Pancreas (tissue), 10 donors: ENCODE results near the gene DGKH. TPM values are rescaled to one million over a fixed set of nuclear protein-coding genes. Genes with fewer than 3 reads are reported as not detected.
"Not testable (repeated sequence)": the region's sequence is repeated elsewhere in the genome, so short reads cannot be mapped to it uniquely, and the experiment has no call there.

Experiments used
- ATAC-seq, 4 donors: fragments of 200-7000 bp; cut with Tn5 transposase; one replicate each; pipeline versions ENCODE4 v1.8.0 to v1.9.1; 2020; ENCODE audit warnings: mild to moderate bottlenecking in 4 of 4, moderate library complexity in 4 of 4
- DNase-seq, 6 donors: peaks; one replicate each; pipeline ENCODE4 v3.0.0-alpha.2; 2020
- FAIRE-seq: peaks from 2 replicates; lab custom pipeline; 2012; peaks lifted over from hg19 to GRCh38; lab: Jason Lieb, UNC
- H3K27ac ChIP-seq, 4 donors: fragments of 200-600 bp; sonication (generic); 1 replicate in 3 of 4; 2 replicates in 1 of 4; pipeline versions ENCODE4 v1.5.0 to v1.8.0; 2020
- H3K27me3 ChIP-seq, 4 donors: fragments of 200-600 bp; one replicate each; pipeline ENCODE4 v1.8.0; 2021
- H3K36me3 ChIP-seq, 3 donors: fragments of 200-600 bp; sonication (generic) in 1 of 3; one replicate each; pipeline versions ENCODE4 v1.5.0 to v1.8.0; 2020 to 2021
- H3K4me1 ChIP-seq, 3 donors: fragments of 200-600 bp; one replicate each; pipeline ENCODE4 v1.8.0; 2021
- H3K4me3 ChIP-seq, 4 donors: fragments of 200-600 bp; sonication (generic) in 2 of 4; one replicate each; pipeline versions ENCODE4 v1.5.0 to v1.8.0; 2020 to 2021
- H3K9me3 ChIP-seq, 4 donors: fragments of 200-600 bp; one replicate each; pipeline ENCODE4 v1.8.0; 2021
- WGBS, 2 donors: extraction: QIAGEN DNeasy Blood & Tissue Kit; methylation state at CpG; one replicate each; pipeline ENCODE4 v1.1.7; 2013; 5-methylcytosine and 5-hydroxymethylcytosine counted together
- intact Hi-C, 3 donors: fragments of 100-400 bp; cut with DNase I; formaldehyde crosslinking; loops; one replicate each; pipeline versions ENCODE4 v1.11.1 to v1.14.2; 2022
- polyA plus RNA-seq, 2 donors: library from polyadenylated mRNA; stranded (reverse); fragments of 200-250 nt; gene quantifications; one replicate each; pipeline ENCODE4 v1.2.3, GENCODE V29; 2013
- total RNA-seq, 6 donors: library from RNA; stranded (reverse); fragmentation: NEBNext Ultra II Directional in 4 of 6; extraction: Animal tissue kit (Norgen Biotek cat#: 25700) in 4 of 6; gene quantifications; one replicate each; pipeline versions ENCODE4 v1.2.1 to v1.2.4, GENCODE V29; 2021 to 2023
- TF ChIP-seq, protein P1 (sequence below), 4 donors: fragments of 200-600 bp; sonication (generic) in 3 of 4; IDR thresholded peaks; one replicate each; pipeline versions ENCODE4 v1.5.0 to v1.8.0; 2021; ENCODE audit warnings: antibody characterized with exemption in 4 of 4
- donor health status: healthy with polysubstance abuse.
- donor health status: DM: no; HTN: no; CAD: no; lungs with moderate emphysema.
- donor health status: DM: no; HTN: no; CAD: no.
- donor health status: control.
- donor health status: control.
- donor health status: Bipolar disorder and iron deficiency.
- donor health status: DM: yes; HTN: yes; CAD: no.
- donor health status: DM: no; HTN: no; CAD: no.
- donor health status: DM: no; HTN: no; CAD: no.
- donor health status: DM: yes; HTN: yes; CAD: no.

DGKH gene
- total and polyA plus RNA-seq, 8 donors: 0.87 to 5.0 (median 1.6) TPM

DNA sequence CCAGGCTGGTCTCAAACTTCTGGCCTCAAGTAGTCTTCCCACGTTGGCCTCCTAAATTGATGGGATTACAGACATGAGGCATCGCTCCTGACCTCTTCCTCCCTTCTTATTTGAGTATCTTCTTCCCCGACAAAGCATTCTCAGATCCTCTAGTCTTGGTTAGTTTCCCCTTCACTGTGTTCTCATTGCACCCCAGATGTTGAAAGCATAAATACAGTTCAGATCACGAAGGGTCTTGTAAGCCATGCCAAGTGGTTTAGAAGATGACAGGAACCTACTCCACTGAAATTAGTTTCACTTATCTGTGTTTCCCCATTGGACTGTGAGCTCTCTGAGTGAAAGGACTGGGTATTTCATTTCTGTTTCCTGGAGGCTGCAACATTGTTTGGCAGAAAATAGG is 100.7 kb downstream of the DGKH start:
- FAIRE-seq (no peak), DNase-seq (no peak), ATAC-seq (no peak)
- H3K36me3 ChIP-seq: no peaks in the 10 kb centered on the region
- TF ChIP-seq, protein P1, sequence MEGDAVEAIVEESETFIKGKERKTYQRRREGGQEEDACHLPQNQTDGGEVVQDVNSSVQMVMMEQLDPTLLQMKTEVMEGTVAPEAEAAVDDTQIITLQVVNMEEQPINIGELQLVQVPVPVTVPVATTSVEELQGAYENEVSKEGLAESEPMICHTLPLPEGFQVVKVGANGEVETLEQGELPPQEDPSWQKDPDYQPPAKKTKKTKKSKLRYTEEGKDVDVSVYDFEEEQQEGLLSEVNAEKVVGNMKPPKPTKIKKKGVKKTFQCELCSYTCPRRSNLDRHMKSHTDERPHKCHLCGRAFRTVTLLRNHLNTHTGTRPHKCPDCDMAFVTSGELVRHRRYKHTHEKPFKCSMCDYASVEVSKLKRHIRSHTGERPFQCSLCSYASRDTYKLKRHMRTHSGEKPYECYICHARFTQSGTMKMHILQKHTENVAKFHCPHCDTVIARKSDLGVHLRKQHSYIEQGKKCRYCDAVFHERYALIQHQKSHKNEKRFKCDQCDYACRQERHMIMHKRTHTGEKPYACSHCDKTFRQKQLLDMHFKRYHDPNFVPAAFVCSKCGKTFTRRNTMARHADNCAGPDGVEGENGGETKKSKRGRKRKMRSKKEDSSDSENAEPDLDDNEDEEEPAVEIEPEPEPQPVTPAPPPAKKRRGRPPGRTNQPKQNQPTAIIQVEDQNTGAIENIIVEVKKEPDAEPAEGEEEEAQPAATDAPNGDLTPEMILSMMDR (IDR thresholded peaks at IDR 0.05): no peak
- intact Hi-C loops: no loop called here
- H3K27ac ChIP-seq: no peak overlapping the region
- 77 to 78% methylated on average over 4 of the region's 4 CpGs for WGBS, 2 donors
- no peaks in the 10 kb centered on the region for H3K9me3 ChIP-seq
- no peaks in the 10 kb centered on the region for H3K27me3 ChIP-seq
- H3K4me1 ChIP-seq: no peaks in the 10 kb centered on the region
- no peak overlapping the region for H3K4me3 ChIP-seq

DNA sequence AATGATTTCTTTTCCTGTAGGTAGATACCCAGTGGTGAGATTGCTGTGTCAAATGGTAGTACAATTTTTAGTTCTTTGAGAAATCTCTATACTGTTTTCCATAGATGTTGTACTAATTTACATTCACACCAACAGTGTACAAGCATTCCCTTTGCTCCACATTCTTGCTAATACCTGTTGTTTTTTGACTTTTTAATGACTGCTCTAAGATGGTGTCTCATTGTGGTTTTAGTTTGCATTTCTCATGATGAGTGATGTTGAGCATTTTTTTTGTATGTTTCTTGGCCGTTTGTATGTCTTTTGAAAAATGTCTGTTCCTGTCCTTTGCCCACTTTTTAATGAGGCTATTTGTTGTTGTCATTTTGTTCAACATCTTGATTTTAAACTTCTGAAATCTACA is 103.3 kb downstream of the DGKH start:
- ATAC-seq: no peak
- WGBS, 2 donors: 52 to 55% methylated on average over 1 of the region's 1 CpG
- FAIRE-seq: no peak
- Histone ChIP-seq H3K4me3 (no peak overlapping the region), H3K27ac (no peak overlapping the region), H3K27me3 (no peaks in the 10 kb centered on the region), H3K36me3 (no peaks in the 10 kb centered on the region), H3K9me3 (no peaks in the 10 kb centered on the region), H3K4me1 (no peaks in the 10 kb centered on the region)
- TF ChIP-seq, protein P1 (IDR thresholded peaks at IDR 0.05): no peak
- DNase-seq: no peak
- intact Hi-C loops: no loop called here

DNA sequence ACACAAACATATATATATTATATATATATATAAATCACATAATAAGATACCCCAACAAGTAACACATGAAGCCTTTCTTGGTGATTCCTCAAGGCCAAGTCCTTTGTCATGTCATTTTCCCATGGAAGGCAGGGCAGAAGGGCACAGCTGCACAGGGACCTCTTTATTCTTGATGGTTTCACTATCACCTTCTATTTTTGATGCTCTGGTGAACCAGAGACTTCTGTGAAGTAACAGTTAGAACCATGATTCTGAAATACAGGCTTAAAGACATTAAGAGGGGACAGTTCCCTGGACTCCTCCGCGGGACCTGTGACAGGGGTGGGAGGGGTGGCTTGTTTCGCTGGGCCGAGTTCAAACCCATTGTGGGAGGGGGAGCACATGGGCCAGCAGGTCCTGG is 104.0 kb downstream of the DGKH start:
- TF ChIP-seq, protein P1 (IDR thresholded peaks at IDR 0.05): no peak
- Histone ChIP-seq H3K27me3 (no peaks in the 10 kb centered on the region), H3K4me3 (no peak overlapping the region), H3K9me3 (no peaks in the 10 kb centered on the region), H3K36me3 (no peaks in the 10 kb centered on the region), H3K4me1 (no peaks in the 10 kb centered on the region), H3K27ac (no peak overlapping the region)
- intact Hi-C loops: no loop called here
- 77 to 78% methylated on average over 4 of the region's 4 CpGs for WGBS, 2 donors
- FAIRE-seq (no peak), ATAC-seq (no peak), DNase-seq (no peak)

DNA sequence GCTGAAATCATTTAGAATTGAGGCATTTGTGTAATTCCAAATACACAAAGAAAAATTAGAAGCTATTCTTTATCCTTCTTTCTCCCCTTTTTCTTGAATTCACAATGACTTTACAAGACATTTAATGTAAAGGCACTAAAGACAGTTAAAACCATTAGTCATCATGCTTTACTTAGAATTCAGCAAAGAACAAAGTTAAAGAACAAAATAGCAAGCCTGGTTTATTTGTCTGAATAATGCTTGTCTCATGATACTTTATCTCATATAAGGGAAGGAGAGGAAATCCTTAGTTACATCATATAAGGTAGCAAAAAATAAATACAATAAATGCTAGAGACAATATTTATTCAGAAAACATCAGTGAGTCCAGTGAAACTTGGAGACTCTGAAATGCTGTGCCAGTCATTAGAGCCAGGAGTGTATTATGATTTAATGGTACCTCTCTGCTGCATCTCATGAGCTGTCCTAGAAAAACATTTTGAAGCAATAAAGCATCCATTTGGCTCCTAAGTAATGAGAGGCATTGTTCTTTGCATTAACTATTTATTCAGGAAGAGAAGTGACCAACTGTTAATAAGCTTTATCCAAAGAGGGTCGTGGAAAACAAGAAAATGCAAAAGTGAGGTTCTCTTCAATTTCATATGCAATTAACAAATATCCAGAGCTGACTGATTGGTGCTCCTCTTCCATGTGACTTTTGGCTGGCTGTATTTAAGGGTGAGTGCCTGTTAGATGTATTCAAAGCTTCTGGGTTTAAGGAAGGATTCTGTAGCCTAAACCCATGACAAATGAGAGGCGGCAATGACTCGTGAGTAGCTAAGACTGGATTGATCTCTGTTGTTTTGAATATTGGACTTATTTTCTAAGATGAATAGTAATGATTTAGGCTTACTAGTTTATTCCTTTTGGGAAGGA is 105.0 kb downstream of the DGKH start:
- H3K27ac ChIP-seq: no peak overlapping the region
- TF ChIP-seq, protein P1 (IDR thresholded peaks at IDR 0.05): no peak
- no peak for DNase-seq
- FAIRE-seq: no peak
- H3K36me3 ChIP-seq: no peaks in the 10 kb centered on the region
- WGBS, 2 donors: 80 to 83% methylated on average over 3 of the region's 3 CpGs
- no peaks in the 10 kb centered on the region for H3K9me3 ChIP-seq
- no peaks in the 10 kb centered on the region for H3K4me1 ChIP-seq
- no peaks in the 10 kb centered on the region for H3K27me3 ChIP-seq
- intact Hi-C loops: no loop called here
- no peak for ATAC-seq
- H3K4me3 ChIP-seq: no peak overlapping the region

DNA sequence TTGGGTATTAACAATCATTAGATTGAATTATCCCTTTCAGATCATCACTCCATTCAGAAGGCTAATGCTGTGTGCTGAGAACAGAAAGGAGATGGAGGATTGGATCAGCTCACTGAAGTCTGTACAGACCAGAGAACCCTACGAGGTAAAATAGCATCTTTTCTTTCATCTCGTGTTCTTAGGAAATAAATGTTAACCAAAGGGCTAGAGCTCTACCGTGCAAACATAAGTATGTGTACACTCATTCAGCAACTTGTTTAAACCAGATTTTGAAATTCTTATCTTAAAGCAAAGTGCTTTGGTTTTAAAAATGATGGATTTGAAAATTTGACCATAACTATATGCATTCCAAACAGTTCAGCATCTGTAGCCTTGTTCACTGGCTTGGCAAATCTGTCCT is 106.8 kb downstream of the DGKH start:
- TF ChIP-seq, protein P1 (IDR thresholded peaks at IDR 0.05): no peak
- no peaks in the 10 kb centered on the region for H3K4me1 ChIP-seq
- H3K27me3 ChIP-seq: no peaks in the 10 kb centered on the region
- no peaks in the 10 kb centered on the region for H3K9me3 ChIP-seq
- intact Hi-C loops: no loop called here
- H3K27ac ChIP-seq: no peak overlapping the region
- WGBS, 2 donors: 65 to 66% methylated on average over 3 of the region's 3 CpGs
- no peak overlapping the region for H3K4me3 ChIP-seq
- no peaks in the 10 kb centered on the region for H3K36me3 ChIP-seq
- FAIRE-seq: no peak
- DNase-seq: no peak
- ATAC-seq: no peak

DNA sequence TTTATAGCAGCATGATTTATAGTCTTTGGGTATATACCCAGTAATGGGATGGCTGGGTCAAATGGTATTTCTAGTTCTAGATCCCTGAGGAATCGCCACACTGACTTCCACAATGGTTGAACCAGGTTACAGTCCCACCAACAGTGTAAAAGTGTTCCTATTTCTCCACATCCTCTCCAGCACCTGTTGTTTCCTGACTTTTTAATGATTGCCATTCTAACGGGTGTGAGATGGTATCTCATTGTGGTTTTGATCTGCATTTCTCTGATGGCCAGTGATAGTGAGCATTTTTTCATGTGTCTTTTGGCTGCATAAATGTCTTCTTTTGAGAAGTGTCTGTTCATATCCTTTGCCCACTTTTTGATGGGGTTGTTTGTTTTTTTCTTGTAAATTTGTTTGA is 114.9 kb downstream of the DGKH start:
- H3K27ac ChIP-seq, H3K4me1 ChIP-seq, FAIRE-seq, H3K9me3 ChIP-seq, H3K36me3 ChIP-seq, intact Hi-C loops, H3K27me3 ChIP-seq, H3K4me3 ChIP-seq, ATAC-seq, DNase-seq: not testable (repeated sequence)
- 90 to 92% methylated on average over 1 of the region's 2 CpGs for WGBS, 2 donors

DNA sequence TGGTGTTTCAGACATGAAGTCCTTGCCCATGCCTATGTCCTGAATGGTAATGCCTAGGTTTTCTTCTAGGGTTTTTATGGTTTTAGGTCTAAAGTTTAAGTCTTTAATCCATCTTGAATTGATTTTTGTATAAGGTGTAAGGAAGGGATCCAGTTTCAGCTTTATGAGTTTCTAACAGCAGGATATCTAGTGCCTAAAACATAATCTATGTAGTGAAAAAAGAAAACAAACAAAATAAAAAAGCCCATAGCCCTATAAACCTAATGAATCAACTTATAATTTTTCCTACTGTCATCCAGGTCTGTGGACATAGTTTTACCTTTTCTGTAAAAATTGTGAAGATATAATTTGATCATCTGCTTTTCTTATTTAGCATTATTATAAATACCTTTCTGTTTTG is 115.5 kb downstream of the DGKH start:
- ATAC-seq, H3K4me1 ChIP-seq, intact Hi-C loops, H3K9me3 ChIP-seq, H3K27me3 ChIP-seq, H3K4me3 ChIP-seq, FAIRE-seq, H3K27ac ChIP-seq, H3K36me3 ChIP-seq, DNase-seq: not testable (repeated sequence)
